SH-SY5Y (cell line): Measurements from ENCODE around the gene CD48.

ENCODE experiments used
- GATA2 ChIP-seq: IDR thresholded peaks from 2 replicates; pipeline ENCODE4 v1.6.1; 2011; ENCODE audit warnings: mild to moderate bottlenecking, low read depth, low read length
- GATA3 ChIP-seq: IDR thresholded peaks from 2 replicates; pipeline ENCODE4 v1.6.1; 2011; ENCODE audit warnings: low read depth, mild to moderate bottlenecking, low read length, moderate library complexity

DNA sequence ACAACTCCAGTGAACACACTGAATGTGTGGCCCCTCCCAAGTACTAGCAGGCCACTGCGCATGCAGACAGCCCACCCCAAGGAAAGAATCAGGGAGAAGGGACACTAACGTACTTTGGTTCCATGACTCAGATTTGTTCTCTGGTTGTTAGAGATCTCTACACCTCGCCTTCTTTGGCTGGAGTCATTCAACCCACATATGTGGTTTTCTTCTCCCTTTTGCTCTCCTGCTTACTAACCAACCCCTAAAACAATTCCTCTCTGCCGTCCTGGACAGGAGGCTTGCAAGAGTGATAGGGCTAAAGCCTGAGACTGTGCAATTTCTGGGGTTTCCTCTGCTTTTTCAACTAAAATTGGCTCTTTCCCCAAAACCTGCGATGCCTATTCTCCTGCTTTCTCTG lies 5.7 kb upstream of the CD48 start:
- TF ChIP-seq GATA3 = no peak
- no peak for TF ChIP-seq GATA2
